Upper lobe of left lung (tissue), 4 donors: Measurements from ENCODE around the gene KCNG2.

Source experiments
- CTCF ChIP-seq, 6 experiments: fragments of 450-650 bp in 4 of 6; fragments of 200-600 bp in 2 of 6; sonication (generic) in 2 of 6; IDR thresholded peaks; one replicate each; pipeline ENCODE4 v1.5.1; 2016 to 2019; ENCODE audit warnings: antibody characterized with exemption in 6 of 6
- EP300 ChIP-seq, 4 donors: sonication (generic); formaldehyde crosslinking; IDR thresholded peaks; one replicate each; pipeline ENCODE4 v1.5.1; 2017; ENCODE audit warnings: antibody characterized with exemption in 4 of 4, control low read depth in 2 of 4
- POLR2AphosphoS5 ChIP-seq, 2 donors: sonication (generic); formaldehyde crosslinking; IDR thresholded peaks; one replicate each; pipeline ENCODE4 v1.5.1; 2017; ENCODE audit warnings: antibody characterized with exemption in 2 of 2

- TF ChIP-seq CTCF (IDR thresholded peaks at IDR 0.05) (no peak), EP300 (IDR thresholded peaks at IDR 0.05) (no peak), POLR2AphosphoS5 (IDR thresholded peaks at IDR 0.05) (no peak)
These were observed 8.3 kb downstream of the KCNG2 start for GRCh38 chr18:79805926-79806487.
